ENCODE measurements around the gene IDUA. TPM values are rescaled to one million over a fixed set of nuclear protein-coding genes. Genes with fewer than 3 reads are reported as not detected.

IDUA gene
- total RNA-seq, 1 donor from 2014 or later = 32.9 TPM

DNA sequence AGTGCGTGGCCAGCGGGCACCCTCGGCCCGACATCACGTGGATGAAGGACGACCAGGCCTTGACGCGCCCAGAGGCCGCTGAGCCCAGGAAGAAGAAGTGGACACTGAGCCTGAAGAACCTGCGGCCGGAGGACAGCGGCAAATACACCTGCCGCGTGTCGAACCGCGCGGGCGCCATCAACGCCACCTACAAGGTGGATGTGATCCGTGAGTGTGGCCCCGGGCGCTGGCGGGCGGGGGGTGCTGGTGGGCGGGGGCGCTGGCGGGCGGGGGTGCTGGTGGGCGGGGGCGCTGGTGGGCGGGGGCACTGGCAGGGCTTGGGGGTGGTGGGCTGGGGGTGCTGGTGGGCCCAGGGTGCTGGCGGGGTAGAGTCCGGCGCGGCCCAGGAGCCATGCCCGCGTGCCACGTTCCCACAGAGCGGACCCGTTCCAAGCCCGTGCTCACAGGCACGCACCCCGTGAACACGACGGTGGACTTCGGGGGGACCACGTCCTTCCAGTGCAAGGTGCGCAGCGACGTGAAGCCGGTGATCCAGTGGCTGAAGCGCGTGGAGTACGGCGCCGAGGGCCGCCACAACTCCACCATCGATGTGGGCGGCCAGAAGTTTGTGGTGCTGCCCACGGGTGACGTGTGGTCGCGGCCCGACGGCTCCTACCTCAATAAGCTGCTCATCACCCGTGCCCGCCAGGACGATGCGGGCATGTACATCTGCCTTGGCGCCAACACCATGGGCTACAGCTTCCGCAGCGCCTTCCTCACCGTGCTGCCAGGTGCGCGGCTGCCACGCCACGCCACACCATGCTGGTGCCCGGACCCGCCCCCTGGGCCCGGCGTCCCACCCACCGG lies 37.3 kb downstream of the IDUA start:
- DNase-seq = no peak
- Mint-ChIP-seq H3K4me1 (peaks cover 35% of the 10 kb centered on the region), H3K4me3 (no peak overlapping the region), H3K36me3 (ENCODE audit: low read depth) (peaks cover 7% of the 10 kb centered on the region), H3K9me3 (no peaks in the 10 kb centered on the region), H3K27me3 (no peaks in the 10 kb centered on the region), H3K27ac (no peak overlapping the region)
- ChIA-PET POLR2A (no interaction called here), CTCF (no interaction called here)
- TF ChIP-seq, protein P1, sequence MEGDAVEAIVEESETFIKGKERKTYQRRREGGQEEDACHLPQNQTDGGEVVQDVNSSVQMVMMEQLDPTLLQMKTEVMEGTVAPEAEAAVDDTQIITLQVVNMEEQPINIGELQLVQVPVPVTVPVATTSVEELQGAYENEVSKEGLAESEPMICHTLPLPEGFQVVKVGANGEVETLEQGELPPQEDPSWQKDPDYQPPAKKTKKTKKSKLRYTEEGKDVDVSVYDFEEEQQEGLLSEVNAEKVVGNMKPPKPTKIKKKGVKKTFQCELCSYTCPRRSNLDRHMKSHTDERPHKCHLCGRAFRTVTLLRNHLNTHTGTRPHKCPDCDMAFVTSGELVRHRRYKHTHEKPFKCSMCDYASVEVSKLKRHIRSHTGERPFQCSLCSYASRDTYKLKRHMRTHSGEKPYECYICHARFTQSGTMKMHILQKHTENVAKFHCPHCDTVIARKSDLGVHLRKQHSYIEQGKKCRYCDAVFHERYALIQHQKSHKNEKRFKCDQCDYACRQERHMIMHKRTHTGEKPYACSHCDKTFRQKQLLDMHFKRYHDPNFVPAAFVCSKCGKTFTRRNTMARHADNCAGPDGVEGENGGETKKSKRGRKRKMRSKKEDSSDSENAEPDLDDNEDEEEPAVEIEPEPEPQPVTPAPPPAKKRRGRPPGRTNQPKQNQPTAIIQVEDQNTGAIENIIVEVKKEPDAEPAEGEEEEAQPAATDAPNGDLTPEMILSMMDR (IDR thresholded peaks at IDR 0.05) = no peak
- no peak for ATAC-seq (ENCODE audit: low read depth)
- intact Hi-C loops (cut with micrococcal nuclease) = no loop called here

DNA sequence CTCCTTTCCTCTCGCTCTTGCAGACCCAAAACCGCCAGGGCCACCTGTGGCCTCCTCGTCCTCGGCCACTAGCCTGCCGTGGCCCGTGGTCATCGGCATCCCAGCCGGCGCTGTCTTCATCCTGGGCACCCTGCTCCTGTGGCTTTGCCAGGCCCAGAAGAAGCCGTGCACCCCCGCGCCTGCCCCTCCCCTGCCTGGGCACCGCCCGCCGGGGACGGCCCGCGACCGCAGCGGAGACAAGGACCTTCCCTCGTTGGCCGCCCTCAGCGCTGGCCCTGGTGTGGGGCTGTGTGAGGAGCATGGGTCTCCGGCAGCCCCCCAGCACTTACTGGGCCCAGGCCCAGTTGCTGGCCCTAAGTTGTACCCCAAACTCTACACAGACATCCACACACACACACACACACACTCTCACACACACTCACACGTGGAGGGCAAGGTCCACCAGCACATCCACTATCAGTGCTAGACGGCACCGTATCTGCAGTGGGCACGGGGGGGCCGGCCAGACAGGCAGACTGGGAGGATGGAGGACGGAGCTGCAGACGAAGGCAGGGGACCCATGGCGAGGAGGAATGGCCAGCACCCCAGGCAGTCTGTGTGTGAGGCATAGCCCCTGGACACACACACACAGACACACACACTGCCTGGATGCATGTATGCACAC lies 38.2 kb downstream of the IDUA start:
- intact Hi-C loops (cut with micrococcal nuclease) = no loop called here

GRCh38 chr4:1026115-1026514 lies 39.3 kb downstream of the IDUA start:
- Mint-ChIP-seq H3K4me3 (peak overlapping the region; percentile 24), H3K27ac (peak overlapping the region; percentile 24), H3K4me1 (peaks cover 31% of the 10 kb centered on the region), H3K9me3 (no peaks in the 10 kb centered on the region), H3K27me3 (no peaks in the 10 kb centered on the region), H3K36me3 (ENCODE audit: low read depth) (peaks cover 7% of the 10 kb centered on the region)
- ChIA-PET POLR2A (no interaction called here), CTCF (no interaction called here)
- DNase-seq (peak; percentile 69), ATAC-seq (ENCODE audit: low read depth) (peak; percentile 84)
- TF ChIP-seq, protein P1 (IDR thresholded peaks at IDR 0.05) = no peak
- intact Hi-C loops (cut with micrococcal nuclease) = loop anchor here (2.0 kb wide), 1 partner anchor 15 kb away; the partner anchor contains the start of gene FGFRL1

More for the DNA sequence above, 38.2 kb downstream of the IDUA start:
- H3K27me3 Mint-ChIP-seq = no peaks in the 10 kb centered on the region
- POLR2A ChIA-PET = no interaction called here
- ATAC-seq (ENCODE audit: low read depth) (no peak), DNase-seq (no peak)
- H3K36me3 Mint-ChIP-seq (ENCODE audit: low read depth) = peaks cover 7% of the 10 kb centered on the region
- TF ChIP-seq, protein P1 (IDR thresholded peaks at IDR 0.05) = no peak
- no peak overlapping the region for H3K27ac Mint-ChIP-seq
- H3K4me1 Mint-ChIP-seq = peaks cover 33% of the 10 kb centered on the region
- no peak overlapping the region for H3K4me3 Mint-ChIP-seq
- no peaks in the 10 kb centered on the region for H3K9me3 Mint-ChIP-seq
- CTCF ChIA-PET = no interaction called here

GRCh38 chr4:1027219-1027914 lies 40.5 kb downstream of the IDUA start:
- intact Hi-C loops (cut with micrococcal nuclease) = loop anchor here (2.0 kb wide), 1 partner anchor 17 kb away; the partner anchor contains the start of gene FGFRL1

More at GRCh38 chr4:1027219-1027914, 40.5 kb downstream of the IDUA start:
- TF ChIP-seq, protein P1 (IDR thresholded peaks at IDR 0.05) = no peak
- H3K9me3 Mint-ChIP-seq = no peaks in the 10 kb centered on the region
- H3K4me1 Mint-ChIP-seq = peaks cover 19% of the 10 kb centered on the region
- ChIA-PET CTCF (no interaction called here), POLR2A (no interaction called here)
- peaks cover 7% of the 10 kb centered on the region for H3K36me3 Mint-ChIP-seq (ENCODE audit: low read depth)
- ATAC-seq (ENCODE audit: low read depth) (no peak), DNase-seq (no peak)
- H3K4me3 Mint-ChIP-seq = no peak overlapping the region
- no peak overlapping the region for H3K27ac Mint-ChIP-seq
- no peaks in the 10 kb centered on the region for H3K27me3 Mint-ChIP-seq
